ENCODE results near the gene CNTNAP2.

The CNTNAP2 gene

GRCh38 chr7:147296986-147297385 is 1180.4 kb downstream of the CNTNAP2 start:
- Histone ChIP-seq H3K9me3 (ENCODE audit: control insufficient read depth, insufficient read depth, low read depth, low read length) (no peaks in the 10 kb centered on the region), H3K4me3 (ENCODE audit: low read depth, low read length) (no peak overlapping the region), H3K4me1 (ENCODE audit: control insufficient read depth, insufficient read depth, low read length) (no peaks in the 10 kb centered on the region), H3K27ac (ENCODE audit: extremely low read depth, low read depth, low read length) (no peak overlapping the region), H3K36me3 (ENCODE audit: control insufficient read depth in 2 of 2, insufficient read depth in 1 of 2, low read length in 2 of 2) (no peaks in the 10 kb centered on the region)
- ChIA-PET CTCF (no interaction called here), POLR2A (no interaction called here)
- TF ChIP-seq ZNF426 (tag by site-specific recombination; IDR thresholded peaks at IDR 0.05) = no peak
- TF ChIP-seq ZNF274 (IDR thresholded peaks at IDR 0.05; ENCODE audit: low read length) = no peak
- no peak for TF ChIP-seq ZNF274 (tag by site-specific recombination; IDR thresholded peaks at IDR 0.05; ENCODE audit: borderline replicate concordance)

GRCh38 chr7:147298611-147299043 is 1182.0 kb downstream of the CNTNAP2 start:
- POLR2A ChIA-PET = no interaction called here
- H3K36me3 ChIP-seq (ENCODE audit: control insufficient read depth in 2 of 2, insufficient read depth in 1 of 2, low read length in 2 of 2) = no peaks in the 10 kb centered on the region
- TF ChIP-seq ZNF354C (tag by site-specific recombination; IDR thresholded peaks at IDR 0.05; ENCODE audit: borderline replicate concordance, low read depth) (no peak), ZNF274 (IDR thresholded peaks at IDR 0.05; ENCODE audit: low read length) (no peak), ZNF274 (tag by site-specific recombination; IDR thresholded peaks at IDR 0.05; ENCODE audit: borderline replicate concordance) (no peak), ZNF776 (tag by site-specific recombination; IDR thresholded peaks at IDR 0.05; ENCODE audit: borderline replicate concordance) (no peak), ZSCAN23 (tag by site-specific recombination; IDR thresholded peaks at IDR 0.05) (no peak), REST (tag by site-specific recombination; IDR thresholded peaks at IDR 0.05) (no peak), AEBP2 (tag by site-specific recombination; IDR thresholded peaks at IDR 0.05; ENCODE audit: borderline replicate concordance) (no peak), ZNF394 (tag by site-specific recombination; IDR thresholded peaks at IDR 0.05; ENCODE audit: borderline replicate concordance) (no peak), ZNF830 (tag by site-specific recombination; IDR thresholded peaks at IDR 0.05; ENCODE audit: low read depth) (no peak), ZNF280C (tag by site-specific recombination; IDR thresholded peaks at IDR 0.05) (no peak), ATF2 (tag by site-specific recombination; IDR thresholded peaks at IDR 0.05; ENCODE audit: low read depth) (no peak), KLF1 (tag by site-specific recombination; IDR thresholded peaks at IDR 0.05) (no peak)
- H3K27ac ChIP-seq (ENCODE audit: extremely low read depth, low read depth, low read length) = no peak overlapping the region
- H3K4me1 ChIP-seq (ENCODE audit: control insufficient read depth, insufficient read depth, low read length) = no peaks in the 10 kb centered on the region
- CTCF ChIA-PET = interaction anchor here (0.6 kb wide), 1 partner anchor 27 kb away, joined by 4 read pairs; no protein-coding TSS in a partner anchor
- H3K4me3 ChIP-seq (ENCODE audit: low read depth, low read length) = no peak overlapping the region
- H3K9me3 ChIP-seq (ENCODE audit: control insufficient read depth, insufficient read depth, low read depth, low read length) = no peaks in the 10 kb centered on the region
